GM21717 (cell line): ENCODE data around the gene CASP9.
"Not testable (repeated sequence)": the region's sequence is repeated elsewhere in the genome, so short reads cannot be mapped to it uniquely, and the experiment has no call there.

ENCODE experiments used
- ATAC-seq: cut with Tn5 transposase; IDR thresholded peaks from one replicate; pipeline ENCODE4 v1.9.1; 2021; ENCODE audit warnings: mild to moderate bottlenecking, moderate library complexity; ENCODE audit not compliant: unreplicated experiment

CASP9 gene

DNA sequence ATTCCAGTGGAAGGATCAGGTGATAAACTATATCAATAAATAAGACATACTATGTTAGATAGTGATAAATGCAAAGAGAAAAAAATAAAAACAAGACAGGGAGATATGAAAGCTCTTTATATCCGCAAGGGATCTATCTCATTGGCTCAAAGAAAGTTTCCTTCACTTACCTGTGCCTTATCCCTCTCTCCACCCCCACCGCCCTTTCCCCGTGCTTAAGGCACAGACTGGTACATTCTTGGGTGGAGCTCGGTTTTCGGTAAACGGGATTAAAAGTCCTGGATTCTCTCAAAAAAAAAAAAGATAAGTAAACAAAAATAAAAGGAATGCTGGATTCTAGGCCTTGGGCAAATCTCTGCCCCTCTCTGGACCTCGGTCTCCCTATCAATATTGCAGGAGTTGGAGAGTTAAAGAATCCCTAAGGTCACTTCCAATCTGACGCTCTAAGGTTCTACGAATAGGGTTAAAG is 2.0 kb upstream of the CASP9 start:
- no peak for ATAC-seq

DNA sequence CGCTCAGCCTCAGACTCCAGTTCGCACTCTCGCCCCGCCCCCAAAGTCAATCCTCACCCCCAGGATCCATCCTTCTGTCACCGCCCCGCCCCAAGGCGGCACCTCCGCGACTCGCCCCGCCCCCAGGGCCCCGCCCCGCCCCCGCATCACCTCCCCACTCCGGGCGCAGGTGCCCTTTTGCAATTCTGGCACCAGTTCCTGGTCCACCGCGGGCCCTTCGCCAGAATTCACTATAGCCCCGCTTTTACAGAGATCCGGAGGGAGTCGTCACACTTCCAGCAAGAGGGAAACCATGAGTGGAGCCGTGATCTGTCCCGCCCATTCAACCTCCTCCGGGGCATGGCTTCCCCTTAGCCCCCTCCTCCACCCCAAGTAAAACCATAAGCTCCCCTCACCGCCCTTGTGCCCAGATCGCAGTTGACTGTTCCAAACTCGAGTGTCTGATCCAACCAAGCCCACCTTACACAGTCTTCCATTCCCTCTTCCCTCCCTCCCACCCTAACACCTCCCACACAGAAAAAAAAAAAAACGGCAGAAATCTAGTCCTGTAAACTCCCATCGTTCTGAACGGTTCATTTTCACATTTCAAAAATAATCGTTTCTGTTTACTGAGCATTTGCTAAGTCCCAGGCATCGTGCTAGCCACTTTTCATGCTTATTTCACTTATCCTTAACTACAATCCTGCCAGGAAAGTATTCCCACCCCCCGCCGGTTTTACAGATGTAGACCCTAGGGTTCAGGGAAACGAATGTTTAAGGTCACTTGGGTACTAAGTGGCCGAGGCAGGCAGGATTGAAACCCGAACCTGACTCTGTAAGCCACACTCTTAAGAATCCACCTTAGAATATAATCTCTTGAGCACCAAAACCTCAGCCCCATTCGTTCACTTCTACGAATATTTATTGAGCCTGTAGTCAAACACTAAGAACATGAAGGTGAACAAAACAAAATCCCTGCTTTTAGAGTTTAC is 1.3 kb upstream of the CASP9 start:
- peak; percentile 0 for ATAC-seq

DNA sequence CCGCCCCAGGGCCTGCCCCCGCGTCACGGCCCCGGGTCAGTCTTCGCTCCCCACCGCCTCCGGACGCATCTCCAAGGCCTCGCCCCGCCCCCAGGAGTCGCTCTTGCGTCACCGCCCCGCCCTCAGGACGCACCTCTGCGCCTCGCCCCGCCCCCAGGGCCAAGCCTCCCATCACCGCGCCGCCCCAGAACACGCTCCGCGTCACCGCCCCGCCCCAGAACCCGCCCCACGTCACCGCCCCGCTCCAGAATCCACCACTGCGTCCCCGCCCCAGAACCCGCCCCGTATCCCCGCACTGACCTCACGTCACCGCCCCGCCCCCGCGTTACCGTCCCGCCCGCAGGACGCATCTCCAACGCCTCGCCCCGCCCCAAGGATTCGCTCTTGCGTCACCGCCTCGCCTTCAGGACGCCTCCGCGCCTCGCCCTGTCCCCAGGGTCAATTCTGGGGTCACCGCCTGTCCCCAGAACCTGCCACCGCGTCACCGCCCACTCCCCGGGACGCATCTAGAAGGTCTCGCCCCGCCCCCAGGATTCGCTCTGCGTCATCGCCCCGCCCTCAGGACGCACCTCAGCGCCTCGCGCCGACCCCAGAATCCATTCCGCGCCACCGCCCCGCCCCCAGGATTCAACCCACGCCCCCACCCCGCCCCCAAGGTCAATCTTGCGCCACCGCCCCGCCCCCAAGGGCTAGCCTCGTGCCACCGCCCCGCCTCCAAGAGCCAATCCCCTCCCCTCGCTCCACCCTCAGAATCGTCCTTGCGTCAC is 451 bp upstream of the CASP9 start:
- peak; percentile 37 for ATAC-seq

DNA sequence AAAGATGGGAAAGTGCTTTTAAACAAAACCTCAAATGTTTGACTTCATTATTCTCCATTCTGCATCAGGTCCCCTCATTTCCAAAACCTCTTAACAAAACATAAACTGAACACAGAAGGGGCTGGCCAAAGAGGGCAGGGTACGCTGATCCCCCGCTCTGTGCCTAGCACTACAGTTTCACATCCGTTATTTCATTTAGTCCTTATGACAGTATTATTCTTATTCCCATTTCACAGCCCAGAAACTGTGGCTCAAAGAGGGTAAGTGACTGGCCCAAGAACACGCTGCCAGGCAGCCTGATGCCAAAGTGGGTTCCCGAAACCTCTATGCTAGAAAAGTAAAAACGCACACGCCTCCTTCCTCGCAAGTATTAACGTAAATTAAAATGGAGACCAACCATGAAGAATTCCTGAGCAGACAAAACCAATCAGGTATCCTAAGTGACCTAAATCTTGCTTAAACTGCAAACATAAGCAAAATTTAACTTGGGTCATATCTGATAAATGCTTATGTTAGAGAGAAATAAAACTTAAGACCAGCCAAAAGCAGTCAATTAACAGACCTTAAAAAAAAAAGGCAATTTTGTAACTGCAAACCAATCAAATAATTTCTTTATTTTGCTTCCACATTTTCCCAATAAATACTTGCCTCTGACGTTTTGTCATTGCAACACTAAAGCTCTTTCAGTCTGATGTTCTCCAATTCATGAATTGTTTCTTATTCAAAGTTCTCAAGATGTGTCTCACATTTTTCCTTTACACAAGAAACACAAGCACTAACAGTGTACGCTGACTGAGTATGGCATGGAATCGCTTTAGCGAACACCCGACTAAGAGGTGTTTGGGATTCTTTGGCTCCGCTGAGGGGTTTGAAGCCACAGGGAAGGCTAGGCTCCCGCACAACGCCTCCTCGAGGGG is 653 bp downstream of the CASP9 start:
- no peak for ATAC-seq

DNA sequence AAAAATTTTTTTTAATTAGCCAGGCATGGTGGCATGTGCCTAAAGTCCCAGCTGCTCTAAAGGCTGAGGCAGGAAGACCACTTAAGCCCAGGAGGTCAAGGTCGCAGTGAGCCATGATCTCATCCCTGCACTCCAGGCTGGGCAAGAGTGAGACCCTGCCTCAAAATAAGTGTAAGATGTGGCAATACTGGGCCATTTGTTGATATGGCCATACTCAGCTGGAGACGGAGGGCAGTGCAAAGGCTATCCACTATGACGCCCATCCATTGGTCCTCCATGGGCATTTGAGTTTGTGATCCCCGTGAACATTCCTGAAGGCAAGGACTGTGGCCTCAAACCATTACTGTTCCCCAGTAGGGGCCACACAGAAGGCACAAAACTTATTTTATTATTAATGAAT is 1.5 kb downstream of the CASP9 start:
- ATAC-seq: no peak

DNA sequence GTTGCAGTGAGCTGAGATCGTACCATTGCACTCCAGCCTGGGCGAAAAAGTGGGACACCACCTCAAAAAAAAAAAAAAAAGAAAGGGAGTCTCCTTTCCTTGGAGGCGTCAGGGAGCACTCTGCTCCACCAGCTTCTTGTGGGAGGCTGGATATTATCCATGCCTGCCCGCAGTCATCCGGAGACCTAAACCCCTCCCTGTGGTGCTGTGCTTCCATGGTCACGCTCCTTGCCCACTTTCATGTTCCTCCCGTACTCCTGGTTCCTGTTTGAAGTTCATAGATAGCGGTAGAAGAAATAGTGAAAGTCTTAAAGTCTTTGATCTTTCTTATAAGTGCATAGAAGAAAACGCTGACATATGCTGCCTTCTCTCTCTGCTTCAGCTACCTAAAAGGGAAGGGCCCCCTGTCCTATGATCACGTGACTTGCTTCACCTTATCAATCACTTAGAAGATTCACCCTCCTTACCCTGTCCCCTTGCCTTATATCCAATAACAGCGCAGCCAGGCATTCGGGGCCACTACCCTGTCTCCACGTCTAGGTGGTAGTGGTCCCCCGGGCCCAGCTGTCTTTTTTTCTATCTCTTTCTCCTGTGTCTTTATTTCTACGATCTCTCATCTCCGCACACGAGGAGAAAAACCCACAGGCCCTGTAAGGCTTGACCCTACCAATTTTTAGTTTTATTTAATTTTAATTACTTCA is 2.7 kb downstream of the CASP9 start:
- not testable (repeated sequence) for ATAC-seq

DNA sequence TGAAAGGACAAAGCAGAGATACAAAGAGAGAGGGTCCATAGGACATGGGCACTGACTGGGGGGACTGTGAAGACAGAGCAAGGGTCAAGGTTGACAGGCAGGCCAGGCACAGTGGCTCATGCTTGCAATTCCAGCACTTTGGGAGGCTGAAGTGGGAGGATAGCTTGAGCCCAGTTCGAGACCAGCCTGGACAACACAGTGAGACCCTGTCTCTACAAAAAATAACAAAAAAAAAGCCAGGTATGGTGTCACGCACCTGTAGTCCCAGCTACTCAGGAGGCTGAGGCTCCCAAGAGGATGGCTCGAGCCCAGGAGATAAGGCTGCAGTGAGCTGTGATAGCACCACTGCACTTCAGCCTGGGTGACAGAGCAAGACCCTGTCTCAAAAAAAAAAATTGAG is 4.4 kb downstream of the CASP9 start:
- ATAC-seq: no peak

DNA sequence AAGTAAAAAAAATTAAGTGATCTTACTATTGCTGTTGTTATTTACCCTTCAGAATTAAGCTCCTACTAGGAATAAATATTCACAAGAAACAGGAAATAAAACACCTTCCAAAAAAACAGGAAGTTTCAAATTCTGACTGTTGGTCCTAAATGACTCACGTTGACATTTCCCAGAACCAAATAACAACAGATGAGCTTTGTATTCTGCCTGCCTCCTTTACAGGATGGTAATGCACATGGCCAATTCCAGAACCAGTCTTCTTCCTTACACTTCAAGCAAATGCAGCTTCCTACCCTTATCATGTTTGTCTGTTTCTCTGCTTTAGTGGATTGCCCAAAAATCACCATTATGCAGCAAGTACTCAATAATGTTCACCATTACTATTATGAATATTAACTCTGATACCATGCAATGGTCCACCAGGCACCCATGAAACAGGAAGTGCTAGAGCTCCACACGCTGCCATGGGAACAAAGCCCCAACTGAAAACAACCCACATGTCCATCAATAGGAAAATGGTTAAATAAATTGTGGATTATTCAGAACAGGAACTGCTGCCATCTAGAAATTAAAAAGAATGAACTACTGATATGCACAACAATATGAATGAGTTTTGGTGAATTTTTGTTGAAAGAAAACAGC is 8.9 kb downstream of the CASP9 start:
- ATAC-seq: no peak

DNA sequence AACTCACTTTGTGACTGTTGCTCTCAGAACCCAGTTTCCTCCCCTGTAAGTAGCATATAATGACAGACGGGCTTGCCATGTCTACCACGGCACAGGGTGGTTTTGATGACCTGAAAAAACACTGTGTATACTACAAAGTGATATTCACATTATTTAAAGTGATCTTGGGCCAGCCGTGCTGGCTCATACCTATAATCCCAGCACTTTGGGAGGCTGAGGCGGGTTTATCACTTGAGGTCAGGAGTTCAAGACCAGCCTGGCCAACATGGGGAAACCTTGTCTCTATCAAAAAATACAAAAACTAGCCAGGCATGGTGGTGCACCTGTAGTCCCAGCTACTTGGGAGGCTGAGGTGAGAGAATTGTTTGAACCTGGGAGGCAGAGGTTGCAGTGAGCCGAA is 9.5 kb downstream of the CASP9 start:
- not testable (repeated sequence) for ATAC-seq

DNA sequence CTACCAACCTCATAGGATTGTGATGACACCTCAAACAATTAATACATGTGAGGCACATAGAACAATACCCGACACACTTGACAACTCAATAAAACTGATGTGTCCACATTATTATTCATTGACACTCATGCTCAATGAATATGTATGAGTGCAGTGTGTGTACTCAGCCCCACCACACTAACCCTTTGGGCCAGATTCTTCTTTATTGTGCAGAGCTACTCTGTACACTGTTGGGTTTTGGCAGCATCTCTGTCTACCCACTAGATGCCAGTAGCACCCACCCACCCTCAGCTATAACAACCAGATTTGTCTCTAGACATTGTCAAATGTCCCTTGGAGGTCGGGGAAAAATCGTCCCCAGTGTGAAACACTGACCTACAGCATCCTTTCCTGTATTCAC is 10.1 kb downstream of the CASP9 start:
- no peak for ATAC-seq

DNA sequence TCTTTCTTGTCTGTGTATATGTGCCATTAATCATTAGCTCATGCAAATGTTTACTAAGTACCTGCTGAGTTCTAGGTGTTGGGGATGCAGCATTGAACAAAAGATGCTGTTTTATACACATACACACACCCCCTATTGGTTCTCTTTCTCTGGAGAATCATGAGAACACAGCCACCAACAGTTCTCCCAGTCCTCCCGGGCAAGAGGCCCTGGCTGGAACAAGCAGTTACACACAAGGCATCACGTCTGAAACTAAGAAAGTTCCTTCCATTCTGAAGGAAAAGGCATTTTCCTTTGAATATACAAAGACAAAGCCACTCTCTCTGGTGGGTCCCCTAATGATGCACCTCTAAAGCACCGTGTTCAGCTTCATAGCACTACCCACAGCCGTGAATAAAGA is 10.8 kb downstream of the CASP9 start:
- no peak for ATAC-seq

DNA sequence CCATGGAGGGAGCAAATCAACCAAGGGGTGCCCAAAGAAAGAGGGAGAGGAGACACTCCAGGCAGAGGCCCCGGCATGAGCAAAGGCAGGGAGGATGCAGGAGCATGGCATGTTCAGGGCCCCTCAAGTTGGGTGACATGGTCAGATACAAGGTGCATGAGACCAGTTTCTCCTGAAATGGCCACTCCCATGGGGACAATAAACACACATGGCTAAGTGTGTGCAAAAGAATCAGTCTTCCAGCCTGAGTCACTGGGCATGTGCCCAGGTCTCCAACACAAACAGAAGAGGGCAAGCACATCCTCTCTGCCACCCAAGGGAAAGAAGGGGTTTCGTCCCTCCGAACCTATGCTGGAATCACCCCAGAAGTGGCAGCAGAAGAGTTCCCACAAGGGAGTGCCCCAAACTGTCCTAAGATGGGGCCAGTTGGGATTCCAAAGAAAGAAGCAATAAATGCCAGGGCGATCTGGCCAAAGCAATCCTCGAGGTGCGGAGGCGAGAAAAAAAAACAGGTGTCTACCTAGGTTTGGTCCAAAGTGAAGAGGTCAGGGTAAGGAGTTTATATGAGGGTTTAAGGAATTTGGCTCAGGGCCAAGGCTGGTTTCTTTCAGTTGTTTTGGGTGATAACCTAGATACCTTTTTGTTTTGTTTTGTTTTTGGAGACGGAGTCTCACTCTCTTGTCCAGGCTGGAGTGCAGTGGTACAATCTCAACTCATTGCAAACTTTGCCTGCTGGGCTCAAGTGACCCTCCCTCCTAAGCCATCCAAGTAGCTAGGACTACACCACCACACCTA is 13.2 kb downstream of the CASP9 start:
- no peak for ATAC-seq

DNA sequence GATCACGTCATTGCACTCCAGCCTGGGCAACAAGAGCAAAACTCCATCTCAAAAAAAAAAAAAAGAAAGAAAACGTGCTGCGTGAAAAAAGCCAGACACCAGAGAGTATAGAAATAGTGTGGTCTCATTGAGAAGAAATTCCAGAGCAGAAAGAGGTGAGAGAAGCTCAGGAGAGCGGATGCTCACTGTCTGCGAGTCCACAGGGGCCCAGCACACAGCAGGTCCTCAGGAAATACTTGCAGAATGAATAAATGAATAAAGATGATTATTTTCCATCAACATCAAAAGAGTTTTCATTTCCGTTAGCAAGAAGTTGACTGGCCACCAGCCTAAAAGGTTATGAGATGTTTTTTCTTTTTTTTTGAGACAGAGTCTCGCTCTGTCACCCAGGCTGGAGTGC is 14.4 kb downstream of the CASP9 start:
- no peak for ATAC-seq

DNA sequence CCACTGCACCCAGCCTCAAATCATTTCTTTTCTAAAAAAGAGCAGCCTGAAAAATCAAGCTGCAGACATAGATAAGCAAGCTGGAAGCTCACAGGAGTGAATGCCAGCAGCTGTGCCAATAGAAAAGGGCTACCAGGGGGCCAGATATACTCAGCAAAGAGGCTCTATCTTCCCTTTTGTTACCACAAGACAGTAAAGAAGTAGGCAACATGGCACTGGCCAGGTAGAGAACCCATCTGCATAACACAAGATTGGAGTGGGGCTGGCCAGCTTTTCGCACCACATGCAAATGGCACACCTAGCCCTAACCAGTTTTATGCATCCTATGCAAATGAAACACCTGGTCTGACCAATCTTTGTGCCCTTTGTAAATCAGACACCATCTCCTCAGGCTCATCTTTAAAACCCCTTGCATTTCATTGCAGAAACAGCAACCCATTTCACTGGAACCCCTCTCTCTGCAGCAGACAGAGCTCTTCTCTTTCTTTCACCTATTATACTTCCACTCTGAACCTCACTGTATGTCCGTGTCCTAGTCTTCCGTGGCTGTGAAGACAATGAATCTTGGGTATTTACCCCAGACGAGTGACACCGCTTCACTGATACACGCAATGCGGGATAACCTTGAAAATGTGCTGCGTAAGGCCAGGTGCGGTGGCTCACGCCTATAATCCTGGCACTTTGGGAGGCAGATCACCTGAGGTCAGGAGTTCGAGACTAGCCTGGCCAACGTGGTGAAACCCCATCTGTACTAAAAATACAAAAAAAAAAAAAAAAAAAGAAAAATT is 15.1 kb downstream of the CASP9 start:
- no peak for ATAC-seq

DNA sequence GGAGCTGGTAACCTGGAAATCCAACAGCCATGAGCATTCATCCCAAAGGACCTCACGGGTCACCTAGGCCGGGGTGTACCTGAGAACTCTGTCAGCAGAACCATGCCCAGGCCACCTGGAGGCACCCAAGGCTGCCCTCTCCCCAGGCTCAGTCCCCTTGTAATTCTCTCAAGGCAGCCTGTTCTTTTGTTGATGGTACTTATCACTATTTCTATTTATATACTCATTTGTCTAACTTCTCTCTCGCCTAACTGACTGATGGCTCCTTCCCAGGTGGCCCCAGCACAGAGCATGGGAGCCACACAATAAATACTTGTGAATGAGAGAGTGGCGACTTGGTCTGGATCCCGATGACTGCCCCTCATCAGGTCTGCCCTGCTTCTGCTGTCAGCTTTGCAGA is 16.7 kb downstream of the CASP9 start:
- no peak for ATAC-seq

DNA sequence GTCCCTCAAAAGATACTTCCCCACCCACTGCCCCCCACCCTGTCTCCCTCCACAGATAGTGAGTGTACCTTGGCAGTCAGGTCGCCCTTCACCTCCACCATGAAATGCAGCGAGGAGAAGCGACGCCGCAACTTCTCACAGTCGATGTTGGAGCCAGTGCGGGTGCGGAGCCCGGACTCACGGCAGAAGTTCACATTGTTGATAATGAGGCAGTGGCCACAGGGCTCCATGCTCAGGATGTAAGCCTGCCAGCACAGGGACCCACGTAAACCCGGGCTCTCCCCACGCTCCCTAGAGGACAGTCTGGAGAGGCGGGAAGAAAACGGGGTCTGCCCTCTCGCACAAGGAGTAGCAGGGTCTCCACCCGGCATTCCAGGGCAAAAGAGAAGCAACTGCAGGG is 17.2 kb downstream of the CASP9 start:
- ATAC-seq: no peak

DNA sequence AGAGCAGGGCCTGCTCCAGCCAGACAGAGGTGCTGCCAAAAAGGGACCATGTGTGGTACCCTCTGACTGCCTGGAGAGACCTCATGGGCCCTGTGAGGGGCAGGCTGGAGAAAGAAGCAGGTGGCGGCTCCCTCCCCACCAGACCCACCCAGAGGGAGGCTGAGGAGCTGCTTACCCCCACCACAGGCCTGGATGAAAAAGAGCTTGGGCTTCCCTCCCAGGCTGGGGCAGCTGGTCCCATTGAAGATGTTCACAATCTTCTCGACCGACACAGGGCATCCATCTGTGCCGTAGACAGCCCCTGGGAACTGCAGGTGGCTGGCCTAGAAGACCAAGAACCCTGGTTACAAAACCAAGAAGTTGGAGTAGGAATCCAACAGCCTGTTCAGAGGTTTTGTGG is 19.6 kb downstream of the CASP9 start:
- no peak for ATAC-seq
